ENCODE data around the gene KRTAP5-2.

GRCh38 chr11:1569251-1569780, 28.8 kb downstream of the KRTAP5-2 start:
- TF ChIP-seq GATA3 (IDR thresholded peaks at IDR 0.05; ENCODE audit: low read depth, low read length) (no peak), GATA2 (IDR thresholded peaks at IDR 0.05; ENCODE audit: low read depth, low read length) (no peak)

All from SH-SY5Y (cell line).